ENCODE results near the gene DYNLT4. TPM values are rescaled to one million over a fixed set of nuclear protein-coding genes. Genes with fewer than 3 reads are reported as not detected.
A peak's percentile ranks its signal among the peaks of the same experiment; 100 is the strongest.
"Not testable (repeated sequence)": the region's sequence is repeated elsewhere in the genome, so short reads cannot be mapped to it uniquely, and the experiment has no call there.

Gene DYNLT4
- total RNA-seq, 1 experiment from 2014 or later: 0.66 TPM

- peaks cover 17% of the 10 kb centered on the region for H3K4me1 Mint-ChIP-seq (ENCODE audit: low read depth, unreplicated experiment)
- no TSS peak for BruUV-seq (replicated peaks)
- no peak overlapping the region for H3K27ac Mint-ChIP-seq (ENCODE audit: unreplicated experiment)
- CTCF ChIA-PET: no interaction called here
- no peaks in the 10 kb centered on the region for H3K9me3 Mint-ChIP-seq (ENCODE audit: low read depth, unreplicated experiment)
- DNase-seq: no peak
- intact Hi-C loops (cut with micrococcal nuclease; ENCODE audit: unreplicated experiment): no loop called here
- H3K36me3 Mint-ChIP-seq (ENCODE audit: insufficient read depth, unreplicated experiment): peaks cover 9% of the 10 kb centered on the region
- no peak overlapping the region for H3K4me3 Mint-ChIP-seq (ENCODE audit: low read depth, unreplicated experiment)
- TF ChIP-seq CTCF (IDR thresholded peaks at IDR 0.05; ENCODE audit: unreplicated experiment): no peak
- H3K27me3 Mint-ChIP-seq (ENCODE audit: unreplicated experiment): no peaks in the 10 kb centered on the region
Measured at GRCh38 chr1:44846985-44847384, 39.8 kb upstream of the DYNLT4 start.

GRCh38 chr1:44842862-44843655, 35.9 kb upstream of the DYNLT4 start, which contains the start of gene PTCH2:
Gene PTCH2 (minus strand): TSS chr1:44843253. CDS start chr1:44842932, 321 bp downstream.
- no peaks in the 10 kb centered on the region for H3K27me3 Mint-ChIP-seq (ENCODE audit: unreplicated experiment)
- BruUV-seq (replicated peaks): no TSS peak
- TF ChIP-seq CTCF (IDR thresholded peaks at IDR 0.05; ENCODE audit: unreplicated experiment): no peak
- DNase-seq: peak; percentile 47
- no peaks in the 10 kb centered on the region for H3K4me1 Mint-ChIP-seq (ENCODE audit: low read depth, unreplicated experiment)
- CTCF ChIA-PET: interaction anchor here (0.7 to 1.3 kb wide), 7 partner anchors 29 to 128 kb away, joined by 3 to 6 read pairs (median 4); partner anchors contain the start of gene PLK3
- H3K27ac Mint-ChIP-seq (ENCODE audit: unreplicated experiment): no peak within 1 kb of the TSS
- peak within 1 kb of the TSS; percentile 74 for H3K4me3 Mint-ChIP-seq (ENCODE audit: low read depth, unreplicated experiment)
- H3K9me3 Mint-ChIP-seq (ENCODE audit: low read depth, unreplicated experiment): no peaks in the 10 kb centered on the region
- intact Hi-C loops (cut with micrococcal nuclease; ENCODE audit: unreplicated experiment): no loop called here
- H3K36me3 Mint-ChIP-seq (ENCODE audit: insufficient read depth, unreplicated experiment): peaks cover 13% of the 10 kb centered on the region

GRCh38 chr1:44842486-44842861, 35.3 kb upstream of the DYNLT4 start:
- Mint-ChIP-seq H3K9me3 (ENCODE audit: low read depth, unreplicated experiment) (no peaks in the 10 kb centered on the region), H3K27ac (ENCODE audit: unreplicated experiment) (no peak overlapping the region), H3K4me1 (ENCODE audit: low read depth, unreplicated experiment) (no peaks in the 10 kb centered on the region), H3K4me3 (ENCODE audit: low read depth, unreplicated experiment) (peak overlapping the region; percentile 74), H3K36me3 (ENCODE audit: insufficient read depth, unreplicated experiment) (peaks cover 13% of the 10 kb centered on the region), H3K27me3 (ENCODE audit: unreplicated experiment) (no peaks in the 10 kb centered on the region)
- CTCF ChIA-PET: interaction anchor here (0.8 to 1.3 kb wide), 3 partner anchors 42 to 94 kb away, joined by 3 to 4 read pairs (median 3); partner anchors contain the start of gene PLK3
- no TSS peak for BruUV-seq (replicated peaks)
- intact Hi-C loops (cut with micrococcal nuclease; ENCODE audit: unreplicated experiment): no loop called here
- no peak for DNase-seq
- TF ChIP-seq CTCF (IDR thresholded peaks at IDR 0.05; ENCODE audit: unreplicated experiment): no peak

GRCh38 chr1:44839576-44839975, 32.4 kb upstream of the DYNLT4 start:
- no peak overlapping the region for H3K4me3 Mint-ChIP-seq (ENCODE audit: low read depth, unreplicated experiment)
- H3K9me3 Mint-ChIP-seq (ENCODE audit: low read depth, unreplicated experiment): no peaks in the 10 kb centered on the region
- TF ChIP-seq CTCF (IDR thresholded peaks at IDR 0.05; ENCODE audit: unreplicated experiment): no peak
- H3K4me1 Mint-ChIP-seq (ENCODE audit: low read depth, unreplicated experiment): no peaks in the 10 kb centered on the region
- no TSS peak for BruUV-seq (replicated peaks)
- H3K27me3 Mint-ChIP-seq (ENCODE audit: unreplicated experiment): no peaks in the 10 kb centered on the region
- peaks cover 13% of the 10 kb centered on the region for H3K36me3 Mint-ChIP-seq (ENCODE audit: insufficient read depth, unreplicated experiment)
- H3K27ac Mint-ChIP-seq (ENCODE audit: unreplicated experiment): no peak overlapping the region
- intact Hi-C loops (cut with micrococcal nuclease; ENCODE audit: unreplicated experiment): loop anchor here (5.0 kb wide), 1 partner anchor 173 kb away; the partner anchor contains the start of genes HECTD3 and UROD
- DNase-seq: no peak
- CTCF ChIA-PET: no interaction called here

DNA sequence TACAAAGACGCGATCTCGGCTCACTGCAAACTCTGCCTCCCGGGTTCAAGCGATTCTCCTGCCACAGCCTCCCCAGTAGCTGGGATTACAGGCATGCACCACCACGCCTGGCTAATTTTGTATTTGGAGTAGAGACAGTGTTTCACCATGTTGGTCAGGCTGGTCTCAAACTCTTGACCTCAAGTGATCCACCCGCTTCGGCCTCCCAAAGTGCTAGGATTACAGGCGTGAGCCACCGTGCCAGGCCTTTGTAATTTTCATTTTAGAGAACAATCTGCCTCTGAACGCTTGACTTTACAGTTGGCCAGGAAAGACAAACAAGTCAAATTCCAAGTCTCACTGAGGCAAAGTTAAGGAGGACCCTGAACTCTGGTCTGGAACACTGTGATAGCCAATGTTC, 31.1 kb upstream of the DYNLT4 start:
- CTCF ChIA-PET: interaction anchor here (0.6 kb wide), 1 partner anchor 888 kb away, joined by 7 read pairs; no protein-coding TSS in a partner anchor
- H3K4me3 Mint-ChIP-seq (ENCODE audit: low read depth, unreplicated experiment); H3K27ac Mint-ChIP-seq (ENCODE audit: unreplicated experiment); H3K9me3 Mint-ChIP-seq (ENCODE audit: low read depth, unreplicated experiment); BruUV-seq (replicated peaks); H3K4me1 Mint-ChIP-seq (ENCODE audit: low read depth, unreplicated experiment); DNase-seq; H3K27me3 Mint-ChIP-seq (ENCODE audit: unreplicated experiment): not testable (repeated sequence)
- H3K36me3 Mint-ChIP-seq (ENCODE audit: insufficient read depth, unreplicated experiment): peaks cover 13% of the 10 kb centered on the region
- intact Hi-C loops (cut with micrococcal nuclease; ENCODE audit: unreplicated experiment): loop anchor here (5.0 kb wide), 1 partner anchor 174 kb away; the partner anchor contains the start of genes HECTD3 and UROD
